Osteoblast (primary cell): ENCODE results near the gene HYOU1. TPM values are rescaled to one million over a fixed set of nuclear protein-coding genes. Genes with fewer than 3 reads are reported as not detected.
A peak's percentile ranks its signal among the peaks of the same experiment; 100 is the strongest.
"Not testable (repeated sequence)": the region's sequence is repeated elsewhere in the genome, so short reads cannot be mapped to it uniquely, and the experiment has no call there.

ENCODE experiments used
- DNase-seq: peaks from one replicate; pipeline ENCODE4 v3.0.0; 2011; ENCODE audit warnings: low spot score, mixed read lengths; ENCODE audit not compliant: insufficient read length; ENCODE audit errors: missing footprints
- H2AFZ ChIP-seq: 2 replicates; pipeline ENCODE4 v1.6.0; 2011; ENCODE audit warnings: mild to moderate bottlenecking, low read length
- H3K27ac ChIP-seq: 2 replicates; pipeline ENCODE4 v1.5.1; 2011; ENCODE audit warnings: mild to moderate bottlenecking, low read depth, low read length, moderate library complexity
- H3K27me3 ChIP-seq: 2 replicates; pipeline ENCODE4 v1.6.0; 2012; ENCODE audit warnings: mild to moderate bottlenecking, control low read depth, inconsistent platforms, low read length, moderate library complexity; ENCODE audit not compliant: insufficient read depth
- H3K36me3 ChIP-seq: 2 replicates; pipeline ENCODE4 v1.5.1; 2011; ENCODE audit warnings: mild to moderate bottlenecking, low read length, control low read depth, moderate library complexity; ENCODE audit not compliant: insufficient read depth
- H3K4me1 ChIP-seq: 2 replicates; pipeline ENCODE4 v1.5.1; 2011; ENCODE audit warnings: mild to moderate bottlenecking, low read length, control low read depth, moderate library complexity; ENCODE audit not compliant: insufficient read depth
- H3K4me2 ChIP-seq: 2 replicates; pipeline ENCODE4 v1.6.0; 2011; ENCODE audit warnings: mild to moderate bottlenecking, low read length; ENCODE audit not compliant: insufficient read depth
- H3K4me3 ChIP-seq: fragments of 200-600 bp; sonication (generic); 3 replicates; pipeline ENCODE4 v1.5.1; 2012; ENCODE audit warnings: mild to moderate bottlenecking, low read length, inconsistent platforms; ENCODE audit not compliant: insufficient read depth
- H3K79me2 ChIP-seq: 2 replicates; pipeline ENCODE4 v1.6.0; 2012; ENCODE audit warnings: mild to moderate bottlenecking, low read length, control low read depth, inconsistent platforms; ENCODE audit not compliant: insufficient read depth
- H3K9me3 ChIP-seq: 2 replicates; pipeline ENCODE4 v1.5.1; 2011; ENCODE audit warnings: low read depth, low read length, control low read depth
- H4K20me1 ChIP-seq: 2 replicates; pipeline ENCODE4 v1.6.0; 2012; ENCODE audit warnings: mild to moderate bottlenecking, low read length, control low read depth; ENCODE audit not compliant: insufficient read depth
- total RNA-seq: library from RNA; depleted of rRNA; stranded (reverse); fragments of >200 nt; gene quantifications from 2 replicates; pipeline ENCODE4 v1.2.3, GENCODE V29; 2012
- TF ChIP-seq, protein P1 (sequence below): IDR thresholded peaks from 2 replicates; pipeline ENCODE4 v1.5.1; 2011; ENCODE audit warnings: mild to moderate bottlenecking, low read depth, low read length, moderate library complexity; ENCODE audit errors: extremely low read depth

Gene HYOU1, protein sequence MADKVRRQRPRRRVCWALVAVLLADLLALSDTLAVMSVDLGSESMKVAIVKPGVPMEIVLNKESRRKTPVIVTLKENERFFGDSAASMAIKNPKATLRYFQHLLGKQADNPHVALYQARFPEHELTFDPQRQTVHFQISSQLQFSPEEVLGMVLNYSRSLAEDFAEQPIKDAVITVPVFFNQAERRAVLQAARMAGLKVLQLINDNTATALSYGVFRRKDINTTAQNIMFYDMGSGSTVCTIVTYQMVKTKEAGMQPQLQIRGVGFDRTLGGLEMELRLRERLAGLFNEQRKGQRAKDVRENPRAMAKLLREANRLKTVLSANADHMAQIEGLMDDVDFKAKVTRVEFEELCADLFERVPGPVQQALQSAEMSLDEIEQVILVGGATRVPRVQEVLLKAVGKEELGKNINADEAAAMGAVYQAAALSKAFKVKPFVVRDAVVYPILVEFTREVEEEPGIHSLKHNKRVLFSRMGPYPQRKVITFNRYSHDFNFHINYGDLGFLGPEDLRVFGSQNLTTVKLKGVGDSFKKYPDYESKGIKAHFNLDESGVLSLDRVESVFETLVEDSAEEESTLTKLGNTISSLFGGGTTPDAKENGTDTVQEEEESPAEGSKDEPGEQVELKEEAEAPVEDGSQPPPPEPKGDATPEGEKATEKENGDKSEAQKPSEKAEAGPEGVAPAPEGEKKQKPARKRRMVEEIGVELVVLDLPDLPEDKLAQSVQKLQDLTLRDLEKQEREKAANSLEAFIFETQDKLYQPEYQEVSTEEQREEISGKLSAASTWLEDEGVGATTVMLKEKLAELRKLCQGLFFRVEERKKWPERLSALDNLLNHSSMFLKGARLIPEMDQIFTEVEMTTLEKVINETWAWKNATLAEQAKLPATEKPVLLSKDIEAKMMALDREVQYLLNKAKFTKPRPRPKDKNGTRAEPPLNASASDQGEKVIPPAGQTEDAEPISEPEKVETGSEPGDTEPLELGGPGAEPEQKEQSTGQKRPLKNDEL
- total RNA-seq = 94.9 and 117 TPM in 2 replicates

DNA sequence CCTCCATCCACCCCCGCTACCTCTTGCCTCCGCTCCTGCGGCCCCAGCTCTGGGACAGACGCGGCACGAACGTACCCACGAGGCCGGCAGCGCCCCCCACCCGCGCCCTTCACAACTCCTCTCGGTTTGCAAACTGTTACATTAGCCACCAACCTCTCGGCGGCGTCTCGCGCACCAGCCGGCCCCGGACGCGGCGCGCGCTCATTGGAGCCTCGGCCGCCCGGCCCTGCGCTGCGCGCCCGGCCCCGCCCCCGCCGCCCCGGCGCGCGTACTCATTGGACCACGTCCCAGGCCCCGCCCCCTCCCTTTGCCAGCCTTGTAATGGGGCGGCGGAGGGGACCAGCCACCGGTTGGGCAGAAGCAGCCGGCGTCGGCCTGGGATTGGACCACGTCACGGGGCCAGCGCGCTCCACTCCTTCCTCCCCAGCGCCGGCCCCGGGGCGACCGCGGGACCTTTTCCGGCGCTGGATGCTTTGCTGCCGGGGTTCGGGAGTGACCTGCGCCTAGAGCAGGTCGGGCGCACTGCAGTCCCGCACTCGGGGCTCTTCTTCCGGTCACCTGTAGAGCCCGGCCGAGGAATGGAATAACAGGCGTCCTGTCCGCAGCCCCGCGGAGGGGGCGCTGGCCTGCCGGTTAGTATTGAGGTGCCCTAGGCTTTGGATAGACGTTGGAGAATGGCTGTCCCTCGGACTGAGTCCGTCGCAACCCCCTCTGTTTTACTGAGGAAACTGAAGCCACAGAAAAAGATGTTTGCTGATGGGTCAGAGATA lies at the start of gene HYOU1:
Gene HYOU1, minus strand, starts transcription at position 206 of the 770 bp plus-strand sequence. CDS start 1,045 bp downstream, outside the sequence.
- peak within 1 kb of the TSS; percentile 82 for H3K27ac ChIP-seq
- H3K4me2 ChIP-seq = peak within 1 kb of the TSS; percentile 97
- H3K27me3 ChIP-seq = no peaks in the 10 kb centered on the region
- no peaks in the 10 kb centered on the region for H3K9me3 ChIP-seq
- TF ChIP-seq, protein P1, sequence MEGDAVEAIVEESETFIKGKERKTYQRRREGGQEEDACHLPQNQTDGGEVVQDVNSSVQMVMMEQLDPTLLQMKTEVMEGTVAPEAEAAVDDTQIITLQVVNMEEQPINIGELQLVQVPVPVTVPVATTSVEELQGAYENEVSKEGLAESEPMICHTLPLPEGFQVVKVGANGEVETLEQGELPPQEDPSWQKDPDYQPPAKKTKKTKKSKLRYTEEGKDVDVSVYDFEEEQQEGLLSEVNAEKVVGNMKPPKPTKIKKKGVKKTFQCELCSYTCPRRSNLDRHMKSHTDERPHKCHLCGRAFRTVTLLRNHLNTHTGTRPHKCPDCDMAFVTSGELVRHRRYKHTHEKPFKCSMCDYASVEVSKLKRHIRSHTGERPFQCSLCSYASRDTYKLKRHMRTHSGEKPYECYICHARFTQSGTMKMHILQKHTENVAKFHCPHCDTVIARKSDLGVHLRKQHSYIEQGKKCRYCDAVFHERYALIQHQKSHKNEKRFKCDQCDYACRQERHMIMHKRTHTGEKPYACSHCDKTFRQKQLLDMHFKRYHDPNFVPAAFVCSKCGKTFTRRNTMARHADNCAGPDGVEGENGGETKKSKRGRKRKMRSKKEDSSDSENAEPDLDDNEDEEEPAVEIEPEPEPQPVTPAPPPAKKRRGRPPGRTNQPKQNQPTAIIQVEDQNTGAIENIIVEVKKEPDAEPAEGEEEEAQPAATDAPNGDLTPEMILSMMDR = no peak
- peaks cover 32% of the 10 kb centered on the region for H3K36me3 ChIP-seq
- DNase-seq = peak; percentile 100
- peak within 1 kb of the TSS; percentile 93 for H2AFZ ChIP-seq
- H4K20me1 ChIP-seq = peaks cover 15% of the 10 kb centered on the region
- peaks cover 31% of the 10 kb centered on the region for H3K79me2 ChIP-seq
- peak within 1 kb of the TSS; percentile 94 for H3K4me3 ChIP-seq
- peaks cover 18% of the 10 kb centered on the region for H3K4me1 ChIP-seq

DNA sequence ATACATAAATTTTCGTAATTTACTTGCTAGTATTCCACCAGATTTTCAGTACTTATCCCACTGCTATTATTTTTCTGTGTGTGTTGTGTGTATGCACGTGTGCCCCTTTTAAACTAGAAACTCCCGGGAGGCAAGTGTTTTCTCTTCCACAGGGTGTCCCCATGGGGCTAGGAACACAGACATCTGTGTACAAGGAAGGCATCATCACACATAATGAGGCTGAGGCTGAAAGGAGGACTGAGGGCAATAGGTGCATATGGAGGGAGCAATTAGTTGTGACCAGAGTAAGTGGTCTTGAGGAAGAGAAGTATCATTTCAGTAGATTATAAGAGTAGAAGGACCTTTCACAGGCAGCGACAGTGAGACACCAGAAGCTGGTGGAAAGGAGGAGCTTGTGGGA lies 46.8 kb upstream of the HYOU1 start:
- no peaks in the 10 kb centered on the region for H3K27me3 ChIP-seq
- H4K20me1 ChIP-seq = peaks cover 10% of the 10 kb centered on the region
- no peak overlapping the region for H3K27ac ChIP-seq
- no peak overlapping the region for H2AFZ ChIP-seq
- H3K4me2 ChIP-seq = no peak overlapping the region
- H3K4me3 ChIP-seq = no peak overlapping the region
- H3K79me2 ChIP-seq = peaks cover 34% of the 10 kb centered on the region
- peaks cover 31% of the 10 kb centered on the region for H3K4me1 ChIP-seq
- no peaks in the 10 kb centered on the region for H3K9me3 ChIP-seq
- peak; percentile 36 for DNase-seq
- TF ChIP-seq, protein P1 = no peak
- H3K36me3 ChIP-seq = no peaks in the 10 kb centered on the region

DNA sequence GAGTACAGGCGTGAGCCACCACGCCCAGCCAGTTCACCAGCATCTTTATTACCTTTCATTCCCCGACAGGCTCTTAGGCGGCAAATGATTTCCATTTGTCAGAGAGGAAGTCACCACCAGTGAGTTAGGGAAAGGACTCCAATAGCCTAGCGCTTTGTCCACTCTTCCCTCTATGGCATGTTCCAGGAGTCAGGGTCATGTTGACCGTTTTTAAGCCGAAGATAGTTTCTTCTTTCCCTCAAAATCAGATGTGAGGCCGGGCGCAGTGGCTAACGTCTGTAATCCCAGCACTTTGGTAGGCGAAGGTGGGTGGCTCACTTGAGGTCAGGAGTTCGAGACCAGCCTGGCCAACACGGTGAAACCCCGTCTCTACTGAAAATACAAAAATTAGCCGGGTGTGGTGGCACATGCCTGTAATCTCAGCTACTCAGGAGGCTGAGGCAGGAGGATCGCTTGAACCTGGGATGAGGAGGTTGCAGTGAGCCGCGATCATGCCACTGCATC lies 46.2 kb upstream of the HYOU1 start:
- not testable (repeated sequence) for H3K36me3 ChIP-seq, H4K20me1 ChIP-seq, DNase-seq, H3K27me3 ChIP-seq, H3K9me3 ChIP-seq
- Histone ChIP-seq H2AFZ (peak overlapping the region; percentile 81), H3K4me3 (peak overlapping the region; percentile 91), H3K79me2 (peaks cover 29% of the 10 kb centered on the region), H3K27ac (peak overlapping the region; percentile 95), H3K4me1 (peaks cover 25% of the 10 kb centered on the region), H3K4me2 (peak overlapping the region; percentile 79)
